NOMO-1 (cell line): Measurements from ENCODE around the gene ISM1.

Experiments
- DNase-seq, 2 experiments: peaks; one replicate each; lab custom pipeline; 2025; ENCODE audit not compliant: unreplicated experiment in 2 of 2; lab: John Stamatoyannopoulos, UW

ISM1 gene

DNA sequence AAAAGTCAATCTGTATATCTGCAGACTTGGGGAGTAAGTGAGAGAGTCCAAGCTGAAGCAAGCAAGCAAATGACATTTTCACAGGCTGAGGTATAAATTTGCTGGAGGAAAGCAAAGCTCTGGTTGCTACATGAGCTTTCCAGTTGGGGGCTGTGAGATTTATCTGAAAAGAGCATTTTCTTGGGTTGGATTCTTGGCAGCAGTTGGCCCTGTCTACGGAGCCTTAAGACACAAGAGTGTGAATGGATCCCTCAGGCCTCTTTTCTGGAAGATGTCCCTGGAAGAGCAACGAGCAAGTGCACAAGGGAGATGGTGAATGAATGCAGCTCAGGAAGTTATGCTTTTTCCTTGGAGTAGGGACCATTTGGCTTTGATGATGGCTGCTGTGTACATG lies 30.8 kb downstream of the ISM1 start:
- no peak for DNase-seq

DNA sequence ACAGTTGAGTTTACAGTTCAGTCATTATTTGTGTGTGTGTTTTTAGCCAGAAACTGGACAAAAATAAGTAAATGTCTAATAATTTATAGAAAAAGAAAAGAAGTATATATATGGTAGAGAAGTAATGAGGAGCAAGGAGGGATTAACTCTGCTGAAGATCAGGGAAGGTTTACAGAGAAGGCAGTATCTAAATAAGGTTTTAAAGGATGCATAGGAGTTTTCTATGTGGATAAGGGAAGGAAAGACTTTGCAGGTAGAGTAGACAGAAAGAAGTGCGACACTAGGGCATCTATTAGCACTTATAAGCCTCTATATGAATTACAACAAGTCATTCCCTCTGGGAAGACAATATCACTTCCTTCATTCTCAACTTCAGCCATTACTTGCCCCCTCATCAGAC lies 34.3 kb downstream of the ISM1 start:
- no peak for DNase-seq

DNA sequence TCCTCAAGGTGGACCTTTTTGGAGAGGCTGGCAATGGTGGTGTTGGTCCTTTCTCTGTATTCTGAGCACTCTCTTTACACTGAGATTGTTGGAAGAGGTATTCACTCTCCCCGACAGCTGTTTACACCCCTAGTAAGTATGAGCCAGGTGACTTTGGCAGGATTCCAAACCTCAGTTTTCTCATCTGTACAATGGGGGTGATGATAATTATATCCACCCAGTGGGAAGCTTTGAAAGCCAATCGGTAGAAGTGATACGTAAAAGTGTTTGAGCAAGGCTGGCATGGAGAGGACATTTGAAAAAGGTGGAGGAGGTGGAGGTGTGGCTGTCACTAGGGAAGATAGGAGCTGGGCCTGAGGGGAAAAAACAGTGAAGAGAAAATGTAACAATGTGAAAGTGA lies 35.5 kb downstream of the ISM1 start:
- no peak for DNase-seq

DNA sequence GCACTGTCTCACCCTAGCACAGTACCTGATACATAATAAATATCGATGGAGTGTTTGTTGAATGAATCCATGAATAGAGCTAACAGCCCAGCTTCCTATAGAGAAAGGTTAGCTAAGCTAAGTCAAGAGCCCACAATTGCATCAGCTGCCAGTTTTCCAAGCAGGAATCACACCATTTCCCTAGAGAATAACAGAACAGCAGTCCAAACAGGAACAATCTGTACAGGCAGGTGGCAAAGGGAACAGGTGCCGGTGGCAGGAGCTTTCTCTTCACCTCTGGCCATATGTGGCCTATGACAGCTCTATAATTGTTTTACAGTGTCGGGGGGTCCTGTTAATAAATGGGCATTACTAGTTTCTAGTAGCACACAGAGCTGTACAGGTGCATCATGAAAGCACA lies 38.8 kb downstream of the ISM1 start:
- no peak for DNase-seq

DNA sequence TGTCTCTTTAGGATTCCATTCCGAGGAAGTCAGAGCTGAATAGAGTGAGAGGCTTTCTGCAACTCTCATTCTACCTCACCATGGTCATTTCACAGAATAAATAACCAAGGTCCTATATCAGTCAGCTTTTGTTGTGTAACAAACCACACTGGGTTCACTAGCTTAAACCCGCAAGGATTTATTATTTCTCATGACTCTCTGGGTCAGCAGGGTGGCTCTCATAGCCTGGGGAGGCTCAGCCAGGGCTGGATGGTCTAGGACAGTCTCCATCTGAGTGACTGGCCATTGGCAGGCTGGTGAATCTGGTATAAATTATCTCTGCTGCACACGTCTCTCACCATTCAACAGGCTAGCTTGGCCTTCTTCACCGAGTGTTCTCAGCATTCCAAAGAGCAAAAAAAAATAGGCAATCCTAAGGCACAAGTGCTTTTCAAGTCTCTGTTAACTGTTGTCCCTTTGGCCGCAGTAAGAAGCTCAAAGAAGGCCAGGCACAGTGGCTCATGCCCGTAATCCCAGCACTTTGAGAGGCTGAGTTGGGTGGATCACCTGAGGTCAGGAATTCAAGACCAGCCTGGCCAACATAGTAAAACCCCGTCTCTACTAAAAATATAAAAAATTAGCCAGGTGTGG lies 39.7 kb downstream of the ISM1 start:
- DNase-seq = no peak

DNA sequence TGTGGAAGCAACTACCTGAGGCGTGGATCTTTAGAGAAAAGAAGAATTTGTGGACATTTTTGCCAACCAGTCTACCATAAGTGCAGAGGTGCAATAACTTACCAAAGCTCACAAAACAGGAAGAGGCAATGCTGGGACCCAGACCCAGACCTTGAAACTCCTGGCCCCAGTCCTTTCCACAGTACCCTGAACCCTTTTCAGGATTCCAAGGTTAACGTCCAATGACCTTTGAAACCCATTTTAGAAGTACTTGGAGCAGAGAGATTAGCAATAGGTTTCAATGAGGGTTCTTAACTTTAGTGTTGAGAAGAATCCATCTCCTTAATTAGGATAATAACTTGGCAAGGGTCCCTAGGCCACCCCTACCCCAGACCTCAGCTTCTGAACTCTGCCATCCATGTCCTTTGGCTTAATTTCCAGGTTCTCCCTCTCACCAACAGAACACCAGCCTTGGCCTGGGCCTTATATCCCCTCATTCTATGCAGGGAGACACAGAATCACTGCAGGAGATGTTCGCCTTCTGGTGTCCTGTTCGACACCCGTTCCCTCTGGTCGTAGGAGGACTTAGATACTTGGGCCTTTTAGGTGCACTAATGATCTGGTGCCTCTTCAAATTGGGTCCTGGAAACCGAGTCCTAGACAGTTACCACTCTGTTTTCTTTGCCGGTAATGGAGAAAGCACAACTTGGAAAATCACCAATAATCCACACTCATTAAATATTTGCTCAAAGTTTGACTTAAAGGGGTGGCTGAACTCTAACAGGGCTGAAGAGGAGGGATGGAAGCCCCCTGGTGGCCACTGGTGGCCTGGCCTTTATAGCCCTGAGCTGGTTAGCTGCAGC lies 40.6 kb downstream of the ISM1 start:
- DNase-seq = no peak

DNA sequence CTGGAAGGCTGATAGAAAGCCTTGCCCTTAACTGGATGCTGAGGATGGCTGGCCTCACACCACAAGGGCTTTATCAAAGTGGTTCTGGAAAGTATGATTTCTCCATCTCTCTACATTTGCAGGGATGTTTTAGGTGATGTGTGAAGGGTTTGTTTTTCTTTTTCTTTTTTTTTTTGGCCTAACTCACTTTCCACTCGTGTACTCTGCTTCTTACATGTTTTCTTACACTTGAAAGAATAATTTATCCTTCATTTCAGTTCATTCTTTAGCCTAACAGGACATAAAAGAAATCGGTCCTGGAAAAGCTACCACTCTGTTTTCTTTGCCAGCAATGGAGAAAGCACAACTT lies 41.2 kb downstream of the ISM1 start:
- no peak for DNase-seq

DNA sequence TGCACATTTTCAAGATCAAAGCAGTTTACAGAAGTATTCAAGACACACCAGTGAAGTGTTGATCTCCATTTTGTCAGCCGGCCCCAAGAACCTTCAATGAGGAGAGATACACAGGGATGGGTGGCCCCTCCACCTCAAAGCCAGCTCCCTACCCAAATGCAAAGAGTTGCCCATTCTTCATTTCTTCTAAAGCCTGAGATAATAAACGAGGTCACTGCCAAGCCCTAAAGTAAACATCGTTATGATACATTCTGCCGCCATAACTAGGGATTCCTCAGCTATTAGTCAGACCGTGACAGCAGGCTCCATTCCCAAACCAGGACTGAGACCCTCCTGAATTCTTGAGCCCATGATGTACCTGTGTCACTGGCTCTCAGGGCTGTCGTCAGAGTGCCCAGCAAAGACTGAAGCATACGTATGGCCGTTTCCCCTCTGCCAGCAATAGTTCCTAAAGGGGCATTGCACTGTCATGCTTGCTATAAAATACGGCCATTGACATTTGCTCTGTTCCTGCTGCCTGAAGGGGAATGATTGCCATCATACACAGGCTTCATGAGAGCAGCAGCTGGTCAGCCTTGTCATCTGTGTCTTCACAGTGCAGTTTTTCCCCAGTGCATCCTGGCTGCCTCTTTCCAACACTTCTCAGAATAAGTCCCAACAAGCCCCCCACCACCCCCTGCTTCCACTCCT lies 41.7 kb downstream of the ISM1 start:
- no peak for DNase-seq

DNA sequence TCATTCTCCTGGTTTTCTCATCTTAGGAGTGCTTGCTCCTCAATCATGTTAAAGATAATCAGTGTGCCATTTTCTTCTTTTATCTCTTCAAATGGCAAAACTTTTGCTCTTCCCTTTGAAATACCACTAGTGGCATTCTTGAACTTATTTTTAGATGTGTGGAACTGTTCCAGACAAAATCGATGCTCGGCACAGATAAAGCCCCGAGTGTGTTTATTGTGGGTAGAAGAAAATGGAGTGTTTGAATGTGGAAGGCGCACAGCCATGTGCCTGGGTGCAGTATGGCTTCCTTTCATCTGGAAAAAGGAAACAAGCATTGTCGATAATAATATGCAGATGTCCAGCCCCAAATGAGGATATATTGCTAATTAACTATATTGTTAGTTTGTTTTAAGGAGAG lies 42.4 kb downstream of the ISM1 start:
- DNase-seq = no peak

DNA sequence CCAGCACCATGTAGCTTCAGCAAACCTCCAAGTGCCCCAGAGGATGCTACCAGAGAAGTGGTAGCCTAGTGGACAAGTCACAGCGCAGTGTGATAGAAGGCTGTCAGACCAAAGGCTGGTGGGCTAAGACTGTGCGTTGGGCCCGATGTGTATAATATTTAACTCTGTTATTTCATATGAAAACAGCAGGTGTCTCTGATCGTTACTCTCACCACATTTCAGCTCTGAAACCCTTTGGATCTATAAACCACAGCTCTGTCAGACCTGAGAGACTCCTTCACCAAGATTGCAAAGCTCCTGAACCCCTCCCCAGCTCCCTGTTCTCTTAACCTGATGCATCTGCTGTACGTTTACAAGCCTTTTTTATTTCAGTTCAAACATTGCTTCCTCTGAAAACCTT lies 43.8 kb downstream of the ISM1 start:
- DNase-seq = no peak

DNA sequence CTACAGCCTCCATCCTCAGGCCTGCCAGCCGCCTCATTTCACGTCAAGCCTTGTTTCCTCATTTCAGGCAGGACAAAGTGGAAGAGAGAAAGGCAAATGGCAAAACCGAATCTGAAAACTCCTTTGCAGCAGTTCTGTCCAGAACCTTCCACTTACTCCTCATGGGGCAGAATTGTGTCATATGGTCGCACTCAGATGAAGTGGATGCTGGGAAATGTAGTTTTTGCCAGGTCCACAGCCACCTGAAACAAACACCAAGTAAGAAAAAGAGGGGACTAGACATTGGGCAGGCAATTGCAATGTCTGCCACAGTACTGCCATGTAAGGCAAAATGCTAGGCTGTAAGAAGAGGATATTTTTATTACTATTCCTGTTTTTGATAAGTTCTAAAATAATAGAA lies 44.9 kb downstream of the ISM1 start:
- DNase-seq = no peak

DNA sequence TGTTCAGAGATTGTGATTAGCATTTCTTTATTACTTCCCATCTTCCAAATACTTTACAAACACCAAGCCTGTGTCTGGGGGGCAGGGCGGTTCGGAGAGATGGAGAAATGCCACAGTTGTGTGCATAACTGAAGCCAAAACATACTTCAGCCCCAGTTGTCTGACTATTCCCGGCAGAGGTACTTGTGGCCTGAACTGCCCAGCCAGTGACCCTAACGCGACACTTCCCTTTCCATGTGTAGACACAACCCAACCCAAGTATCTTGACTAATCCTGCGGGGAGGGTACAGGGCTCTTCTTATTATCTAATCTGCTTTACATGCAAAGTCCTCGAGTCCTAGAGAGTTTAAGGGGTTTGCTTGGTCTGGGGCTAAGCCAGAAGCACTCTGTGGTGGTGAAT lies 46.2 kb downstream of the ISM1 start:
- no peak for DNase-seq

DNA sequence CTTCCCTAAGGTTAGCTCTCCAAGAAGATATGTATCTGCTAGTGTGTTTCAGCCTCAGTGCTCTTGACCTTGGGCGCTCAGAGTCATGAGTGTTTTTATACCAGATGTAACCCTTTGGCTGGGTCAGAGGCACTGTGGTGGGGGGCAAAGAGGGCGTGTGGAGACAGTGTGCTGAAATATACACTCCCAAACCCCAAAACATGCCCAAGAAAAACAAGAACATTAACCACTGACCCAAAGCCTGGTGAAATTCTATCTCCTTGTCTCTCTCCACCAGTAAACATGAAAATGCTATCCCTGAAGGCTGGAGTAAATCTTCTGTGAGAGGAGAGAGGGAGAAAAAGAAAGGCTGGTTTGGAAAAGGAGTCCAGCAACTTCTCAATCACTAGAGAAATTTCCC lies 47.9 kb downstream of the ISM1 start:
- DNase-seq = no peak

DNA sequence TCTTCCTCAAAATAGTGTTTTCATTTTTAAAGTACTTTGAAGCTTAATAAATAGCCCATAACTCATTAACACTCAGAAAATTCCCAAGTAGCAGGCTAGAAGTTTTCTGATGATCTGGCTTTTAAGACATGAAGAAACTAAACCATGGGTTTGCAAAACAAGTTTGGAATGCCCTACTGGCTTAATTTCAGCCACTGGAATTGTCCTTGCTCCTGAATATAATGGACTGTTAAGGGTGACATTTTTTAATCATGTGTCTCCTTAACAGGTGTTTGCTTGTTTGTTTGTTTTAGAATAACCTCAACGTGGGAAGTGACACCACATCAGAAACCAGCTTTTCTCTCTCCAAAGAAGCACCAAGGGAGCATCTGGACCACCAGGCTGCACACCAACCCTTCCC lies 49.1 kb downstream of the ISM1 start:
- DNase-seq = no peak

DNA sequence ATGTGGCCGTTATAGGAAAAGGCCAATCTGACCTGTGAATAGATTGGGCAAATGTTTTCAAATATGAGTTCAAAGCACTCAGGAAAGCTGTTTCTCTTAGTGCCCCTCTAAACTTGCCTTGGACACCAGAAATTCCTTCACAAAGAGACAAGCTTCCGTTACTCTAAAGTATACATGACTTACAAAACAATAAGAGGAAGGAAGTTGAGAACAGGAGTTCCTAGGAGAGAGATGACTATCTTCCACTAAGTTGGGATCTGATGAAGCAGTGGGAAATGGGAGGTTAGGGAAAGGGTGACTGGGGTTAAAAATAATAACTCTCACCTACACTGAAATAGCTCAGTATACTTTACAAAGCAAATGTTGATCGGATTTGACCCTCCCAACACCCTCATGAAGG lies 50.0 kb downstream of the ISM1 start:
- no peak for DNase-seq

DNA sequence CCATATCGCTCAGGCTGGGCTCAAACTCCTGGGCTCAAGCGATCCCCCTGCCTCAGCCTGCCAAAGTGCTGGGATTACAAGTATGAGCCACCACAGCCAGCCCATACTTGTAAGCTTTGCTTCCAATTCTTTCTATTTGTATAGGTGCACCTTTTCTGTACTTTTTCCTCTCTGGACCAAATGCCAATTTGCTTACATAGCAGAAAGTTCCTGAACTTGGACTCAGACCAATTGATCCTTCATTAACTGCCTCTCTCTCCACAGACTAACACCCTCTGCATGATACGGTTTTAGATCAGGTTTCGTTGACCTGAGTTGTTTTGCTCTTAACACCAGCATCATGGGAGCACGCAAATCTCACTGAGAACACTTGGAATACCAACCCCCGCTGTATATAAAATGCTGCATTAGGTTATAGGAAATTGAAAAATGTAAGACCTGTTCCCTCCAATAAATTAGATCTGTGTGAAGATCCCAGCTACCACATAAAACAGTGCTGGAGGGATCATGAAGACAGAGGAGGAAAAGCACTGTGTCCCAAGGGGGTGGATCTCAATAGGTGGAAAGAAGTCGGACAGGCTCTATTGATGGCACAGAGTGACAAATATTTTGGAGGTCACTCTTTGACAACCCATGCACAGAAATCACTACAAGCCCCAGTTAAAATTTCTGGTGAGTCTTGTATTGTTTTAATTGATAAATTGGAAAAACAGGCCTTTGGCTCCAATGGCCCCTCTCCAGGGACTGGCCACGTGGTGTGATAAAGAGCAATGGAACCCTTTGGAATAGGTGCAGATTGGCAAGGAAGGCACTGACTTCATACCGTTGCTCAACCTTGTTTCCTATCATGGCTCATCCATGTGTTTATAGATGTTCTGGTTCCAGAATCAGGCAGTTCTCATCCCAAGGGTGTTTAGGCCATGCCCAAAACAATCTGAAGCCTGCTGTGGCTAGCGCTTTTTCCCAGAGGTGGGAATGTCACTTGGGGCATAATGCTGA lies 51.2 kb downstream of the ISM1 start:
- DNase-seq = no peak

DNA sequence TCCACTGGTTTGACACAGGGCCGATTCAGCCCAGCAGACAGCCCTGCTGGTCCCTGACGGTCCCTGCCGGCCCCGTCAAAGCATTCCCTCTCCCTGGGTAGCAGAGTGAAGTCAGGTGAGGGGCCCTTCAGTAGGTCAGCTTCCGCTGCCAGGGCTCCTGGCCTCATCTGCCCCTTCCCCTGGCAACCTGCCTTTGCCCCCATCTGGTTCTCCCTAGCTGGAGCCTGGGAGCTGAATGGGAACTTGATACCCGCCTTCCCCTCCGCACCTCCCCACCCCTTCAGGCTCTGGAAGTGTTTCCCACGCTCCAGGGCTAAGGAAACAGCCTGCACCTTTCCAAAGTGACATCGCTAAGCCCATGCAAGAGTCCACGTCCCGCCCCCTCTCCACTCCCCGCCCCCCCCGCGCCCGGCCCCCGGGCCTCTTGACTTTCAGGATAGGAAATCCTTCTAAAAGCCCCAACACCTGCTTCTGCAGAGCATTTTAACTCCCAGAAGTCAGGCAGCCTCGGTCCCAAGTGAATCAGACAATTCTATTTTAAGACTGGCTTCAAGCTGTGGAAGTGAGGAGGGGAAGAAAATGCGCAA lies 53.3 kb downstream of the ISM1 start:
- no peak for DNase-seq

DNA sequence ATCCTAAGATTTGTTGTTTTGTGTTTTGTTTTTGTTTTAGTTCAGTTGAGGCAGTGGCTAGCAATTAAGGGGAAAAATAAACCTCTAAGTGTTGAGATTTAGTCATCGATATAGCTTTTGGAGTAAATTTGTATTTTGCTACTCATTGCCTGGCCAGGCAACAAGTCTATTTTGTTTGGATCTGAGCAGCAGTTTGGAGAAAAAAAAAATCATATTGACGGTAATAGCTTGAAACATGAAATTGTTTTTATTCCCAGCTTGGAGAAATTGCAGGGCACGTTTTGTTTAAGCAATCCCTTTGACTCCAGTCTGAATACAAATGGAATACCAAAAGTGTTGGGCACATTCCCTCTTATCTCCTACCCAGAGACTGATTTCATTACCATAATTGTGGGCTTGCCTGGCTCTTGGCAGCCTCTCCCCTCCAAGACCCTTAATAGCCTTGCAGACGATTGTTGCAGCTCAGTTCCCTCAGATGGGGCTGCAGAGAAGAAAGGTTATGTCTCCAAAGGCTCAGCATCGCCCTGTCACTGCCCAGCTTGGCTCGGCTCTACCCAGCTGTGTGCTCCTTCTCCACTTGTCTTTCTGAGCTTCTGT lies 56.0 kb downstream of the ISM1 start:
- DNase-seq = no peak

DNA sequence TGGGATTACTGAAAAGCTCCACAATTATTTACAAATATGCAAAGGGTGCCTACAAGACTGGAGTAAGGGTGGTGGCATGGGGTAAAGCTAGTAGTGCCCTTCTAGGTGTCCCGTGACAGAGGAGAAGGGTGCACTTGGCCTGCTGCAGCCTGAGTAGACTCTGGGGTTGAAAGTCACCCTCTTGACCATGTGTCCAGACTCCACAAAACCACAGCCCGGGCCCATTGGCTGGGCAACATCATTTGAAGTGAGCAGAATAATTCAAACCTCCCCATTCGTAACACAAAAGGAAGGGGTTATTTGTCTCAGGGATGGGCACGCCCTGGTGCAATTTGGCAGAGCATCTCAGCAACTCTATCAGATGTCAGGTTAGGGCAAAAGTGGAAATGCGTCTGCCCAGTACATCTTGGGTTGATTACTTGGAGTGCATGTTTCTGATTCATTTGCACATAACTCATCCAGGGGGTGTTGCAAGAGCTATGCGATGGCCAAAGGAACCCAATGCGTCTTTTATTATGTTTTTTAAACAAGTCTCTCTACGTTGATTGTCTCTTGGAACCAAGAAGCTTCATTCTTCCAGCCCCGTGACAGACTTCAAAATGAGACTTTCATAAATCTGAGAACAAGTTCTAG lies 56.7 kb downstream of the ISM1 start:
- DNase-seq = no peak
